GM19351 (cell line): ENCODE data around the gene KAZALD1.

Experiments used
- ATAC-seq: cut with Tn5 transposase; IDR thresholded peaks from one replicate; pipeline ENCODE4 v1.9.1; 2021; ENCODE audit warnings: mild to moderate bottlenecking, moderate library complexity; ENCODE audit not compliant: unreplicated experiment

Gene KAZALD1

DNA sequence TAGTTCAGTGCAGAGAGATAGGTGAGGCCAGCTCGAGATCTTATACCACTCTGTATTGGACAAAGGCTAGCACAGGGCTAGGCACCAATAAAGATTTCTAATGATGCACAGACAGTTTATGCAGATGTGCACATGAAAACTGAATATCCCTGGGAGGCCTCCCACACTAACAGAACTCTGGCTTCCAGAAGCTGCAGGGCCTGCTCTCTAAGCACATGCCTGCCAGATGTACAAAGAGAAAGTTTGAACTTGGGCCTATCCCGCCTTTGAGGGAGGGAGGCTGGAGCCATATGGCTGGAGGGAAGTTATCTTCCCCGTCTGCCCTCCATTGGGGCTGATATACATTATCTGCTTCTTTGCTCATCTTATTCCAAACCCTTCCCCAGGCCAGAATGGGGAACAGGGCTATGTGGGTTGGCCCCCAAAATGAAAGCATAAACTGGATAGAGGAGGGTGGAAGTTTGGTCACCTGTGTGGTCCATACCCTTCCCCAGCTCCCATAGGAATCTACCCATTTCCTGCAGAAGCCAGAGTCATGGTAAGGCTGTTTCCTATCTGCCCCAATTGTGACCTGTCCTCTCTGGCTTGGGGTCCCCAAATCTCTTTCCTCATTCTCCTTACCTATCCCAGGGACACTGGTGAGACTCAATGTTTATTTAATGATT is 3.8 kb downstream of the KAZALD1 start:
- ATAC-seq: no peak

GRCh38 chr10:101066146-101066895 is 4.5 kb downstream of the KAZALD1 start:
- peak; percentile 57 for ATAC-seq

- no peak for ATAC-seq
Measured at GRCh38 chr10:101066896-101067355, 5.1 kb downstream of the KAZALD1 start.

DNA sequence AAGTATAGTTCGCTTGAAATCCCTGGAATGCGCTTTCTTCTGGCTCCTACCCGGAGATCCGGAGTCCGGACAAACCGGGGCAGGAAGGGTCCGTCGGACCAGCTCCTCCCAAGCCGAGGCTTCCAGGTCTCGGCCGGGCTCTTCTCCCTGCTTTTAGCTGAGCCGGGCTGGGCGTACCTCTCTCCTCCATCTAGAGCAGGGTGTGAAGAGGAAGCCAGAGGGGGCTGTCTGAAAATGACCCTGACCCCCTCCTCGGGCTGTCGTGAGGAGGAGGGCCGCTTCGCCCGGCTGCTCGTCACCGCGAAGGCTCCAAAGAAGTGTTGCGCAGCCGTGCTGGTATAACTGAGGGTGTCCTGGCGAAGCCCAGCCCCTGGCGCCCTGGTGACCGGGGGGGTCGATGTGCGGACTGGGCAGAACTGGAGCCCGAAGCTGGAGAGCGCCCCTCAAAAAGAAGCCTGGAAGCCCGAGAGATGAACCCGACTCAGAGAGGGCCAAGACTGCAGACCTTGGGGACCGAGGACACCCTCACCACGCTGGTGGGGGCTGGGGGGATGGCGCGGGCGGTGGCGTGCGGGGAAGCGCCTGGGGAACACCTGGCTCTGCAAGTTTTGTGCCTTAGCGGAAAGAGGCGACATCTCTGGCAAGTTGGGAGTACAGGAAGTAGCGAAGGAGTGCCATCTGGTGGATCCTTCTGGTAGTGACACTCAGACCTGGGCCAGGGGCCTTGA is 5.7 kb downstream of the KAZALD1 start:
- ATAC-seq: peak; percentile 53

- no peak for ATAC-seq
Measured at GRCh38 chr10:101069441-101069840, 7.7 kb downstream of the KAZALD1 start.

- ATAC-seq: no peak
Measured at GRCh38 chr10:101070098-101070497, 8.3 kb downstream of the KAZALD1 start.

DNA sequence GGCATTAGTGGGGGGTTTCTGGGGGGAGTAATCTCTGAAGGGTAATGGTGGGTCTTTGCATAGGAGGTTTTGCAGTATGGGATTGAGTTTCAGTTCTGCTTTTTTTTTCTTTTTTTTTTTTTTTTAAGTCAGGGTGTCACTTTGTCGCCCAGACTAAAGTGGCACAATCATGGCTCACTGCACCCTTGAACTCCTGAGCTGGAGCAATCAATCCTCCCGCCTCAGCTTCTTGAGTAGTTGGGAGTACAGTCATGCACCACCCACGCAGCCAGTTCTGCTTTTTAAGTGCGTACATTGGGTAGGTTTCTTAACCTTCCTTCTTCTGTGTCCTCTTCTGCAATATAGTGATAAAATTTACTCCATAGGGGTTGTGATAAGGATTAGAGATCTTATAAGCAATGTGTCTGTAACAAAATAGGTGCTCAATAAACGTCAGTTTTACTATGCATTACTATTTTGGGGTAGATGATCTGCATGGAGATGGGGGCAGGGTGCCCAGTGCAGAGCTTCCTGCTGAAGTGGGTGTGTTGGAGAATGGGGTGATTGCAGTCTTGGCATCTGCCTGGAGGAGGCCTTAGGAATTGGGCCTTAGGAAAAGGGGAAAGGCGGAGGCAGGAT is 9.6 kb downstream of the KAZALD1 start:
- ATAC-seq: no peak

DNA sequence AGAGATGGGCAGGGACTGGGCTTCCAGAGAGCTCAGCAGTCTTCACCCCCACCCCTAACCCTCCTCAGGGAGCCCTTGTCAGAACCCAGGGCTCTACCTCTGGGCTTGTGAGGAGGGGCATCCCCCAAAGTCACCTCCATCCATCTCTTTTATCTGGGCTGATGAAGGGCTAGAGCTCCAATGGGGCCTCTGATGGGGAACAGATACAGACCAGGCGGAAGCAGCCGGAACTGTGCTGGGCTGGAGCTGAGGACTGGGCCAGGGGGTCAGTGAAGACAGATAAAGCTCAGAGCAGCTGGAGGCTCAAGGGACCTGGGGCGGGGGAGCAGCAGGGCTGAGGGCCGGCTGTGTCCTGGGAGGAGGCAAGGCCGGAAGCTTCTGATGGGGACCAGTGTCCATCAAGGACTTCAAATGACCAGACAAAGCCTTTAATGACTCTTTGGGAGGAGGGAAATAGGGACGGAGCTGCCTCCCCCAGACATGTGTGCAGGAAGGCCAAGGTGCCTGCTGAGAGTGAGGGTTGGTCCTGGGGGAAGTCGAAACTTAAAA is 10.2 kb downstream of the KAZALD1 start:
- ATAC-seq: no peak

DNA sequence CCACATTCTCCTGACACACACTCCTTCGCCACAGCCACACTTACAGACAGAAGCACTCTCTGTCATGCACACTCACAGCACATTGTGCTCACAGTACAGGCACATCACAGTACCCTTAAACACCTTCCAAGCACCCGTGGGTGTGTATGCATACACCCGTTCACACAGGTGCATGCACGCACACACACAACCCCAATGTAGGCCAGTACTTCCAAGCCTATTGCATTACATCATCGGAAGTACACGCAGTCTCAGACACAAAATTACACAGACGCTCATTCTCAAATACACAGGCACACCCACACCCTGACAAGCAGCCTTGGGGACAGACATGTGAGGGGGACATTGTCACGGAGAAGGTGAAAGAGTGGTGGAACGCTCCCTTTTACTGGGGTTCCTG is 11.1 kb downstream of the KAZALD1 start:
- no peak for ATAC-seq

DNA sequence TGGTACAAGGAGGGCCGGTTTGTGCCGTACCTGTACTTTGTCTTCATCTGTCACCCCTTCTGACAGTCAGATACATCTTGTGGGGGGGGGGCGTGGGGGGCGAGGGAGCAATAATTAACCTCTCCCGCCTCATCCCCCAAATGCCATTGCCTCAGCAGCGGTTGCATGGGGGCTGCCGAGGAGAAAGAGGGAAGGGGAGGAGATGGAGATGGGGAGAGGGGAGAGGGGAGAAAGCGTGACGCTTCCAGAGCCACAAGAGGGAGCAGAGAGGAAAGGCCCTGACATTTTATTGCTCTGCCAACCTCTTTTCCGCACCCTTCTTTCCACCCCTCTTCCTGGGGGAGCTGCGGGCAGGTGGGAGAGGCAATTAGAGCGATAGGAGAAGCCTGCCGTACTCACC is 11.8 kb downstream of the KAZALD1 start:
- no peak for ATAC-seq

GRCh38 chr10:101075775-101076174 is 14.0 kb downstream of the KAZALD1 start:
- ATAC-seq: no peak

GRCh38 chr10:101076630-101077029 is 14.8 kb downstream of the KAZALD1 start:
- ATAC-seq: no peak

GRCh38 chr10:101079874-101080273 is 18.1 kb downstream of the KAZALD1 start:
- no peak for ATAC-seq

- no peak for ATAC-seq
Measured at GRCh38 chr10:101080933-101081931, 19.4 kb downstream of the KAZALD1 start.

GRCh38 chr10:101085846-101086245 is 24.1 kb downstream of the KAZALD1 start:
- ATAC-seq: no peak

- no peak for ATAC-seq
Measured at GRCh38 chr10:101087376-101087775, 25.6 kb downstream of the KAZALD1 start.

GRCh38 chr10:101087965-101088364 is 26.2 kb downstream of the KAZALD1 start:
- ATAC-seq: no peak

DNA sequence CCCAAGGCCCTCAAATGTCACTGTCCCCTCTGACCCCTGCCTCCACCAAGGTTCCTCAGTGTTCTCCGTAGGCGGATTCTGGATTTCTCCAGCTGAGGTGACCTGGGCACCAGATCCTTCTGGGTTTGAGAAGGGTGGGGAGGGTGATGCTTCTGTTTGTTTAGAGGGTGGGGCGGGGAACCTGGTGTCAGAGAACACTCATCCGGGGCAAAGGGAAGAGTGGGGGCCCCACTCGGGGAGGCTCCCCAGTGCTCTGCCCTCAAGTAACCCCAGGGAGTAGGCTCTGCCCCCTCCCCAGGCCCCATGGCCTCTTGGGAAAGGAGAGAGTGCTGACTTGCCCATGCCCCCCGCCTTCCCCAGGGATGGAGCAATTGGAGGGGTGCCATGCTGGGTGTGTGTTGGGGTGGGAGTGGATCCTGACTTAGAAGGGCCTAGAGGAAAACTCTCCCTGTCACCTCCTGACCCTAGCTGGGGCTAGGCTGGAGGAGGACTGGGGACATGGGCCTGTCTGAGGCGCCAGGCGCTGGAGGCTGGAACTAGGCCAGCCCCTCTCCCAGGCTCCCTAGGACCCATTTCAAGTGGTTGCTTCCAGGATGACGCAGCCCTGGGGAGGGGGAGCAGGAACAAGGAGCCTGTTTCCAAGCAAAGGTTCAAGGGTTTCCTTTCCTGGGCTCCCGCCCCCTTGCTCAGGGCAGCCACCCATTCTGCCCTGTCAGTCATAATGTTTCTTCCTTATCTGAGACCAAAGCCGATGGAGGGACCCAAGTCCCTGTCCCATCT is 27.9 kb downstream of the KAZALD1 start:
- ATAC-seq: no peak

- no peak for ATAC-seq
Measured at GRCh38 chr10:101090597-101090996, 28.8 kb downstream of the KAZALD1 start.
